GM23248 (cell line): ENCODE data around the gene PHF21B. TPM values are rescaled to one million over a fixed set of nuclear protein-coding genes. Genes with fewer than 3 reads are reported as not detected.

ENCODE experiments used
- DNase-seq: peaks from one replicate; pipeline ENCODE4 v3.0.0-alpha.2; 2015
- H2AFZ ChIP-seq: fragments of 200-600 bp; sonication (generic); 2 replicates; pipeline ENCODE4 v1.6.1; 2016; ENCODE audit warnings: antibody characterized with exemption
- H3F3A ChIP-seq: fragments of 200-600 bp; sonication (generic); 2 replicates; pipeline ENCODE4 v1.6.1; 2016; ENCODE audit warnings: mild to moderate bottlenecking, antibody characterized with exemption, mixed run types; ENCODE audit not compliant: insufficient read depth
- H3K27ac ChIP-seq: fragments of 200-600 bp; sonication (generic); 2 replicates; pipeline ENCODE4 v1.5.1; 2016; ENCODE audit warnings: mild to moderate bottlenecking
- H3K27me3 ChIP-seq: fragments of 200-600 bp; sonication (generic); replicated peaks from 2 replicates; pipeline ENCODE4 v1.6.1; 2016; ENCODE audit warnings: mild to moderate bottlenecking; ENCODE audit not compliant: insufficient read depth
- H3K36me3 ChIP-seq: fragments of 200-600 bp; sonication (generic); 2 replicates; pipeline ENCODE4 v1.6.1; 2016; ENCODE audit warnings: low read depth, mild to moderate bottlenecking
- H3K4me1 ChIP-seq: fragments of 200-600 bp; sonication (generic); 2 replicates; pipeline ENCODE4 v1.6.1; 2016; ENCODE audit warnings: mild to moderate bottlenecking; ENCODE audit not compliant: insufficient read depth
- H3K4me2 ChIP-seq: fragments of 200-600 bp; sonication (generic); one replicate; pipeline ENCODE4 v1.6.1; 2016; ENCODE audit warnings: mild to moderate bottlenecking; ENCODE audit not compliant: unreplicated experiment
- H3K4me3 ChIP-seq: fragments of 200-600 bp; sonication (generic); 2 replicates; pipeline ENCODE4 v1.5.1; 2016; ENCODE audit warnings: mild to moderate bottlenecking
- H3K79me2 ChIP-seq: fragments of 200-600 bp; sonication (generic); 2 replicates; pipeline ENCODE4 v1.6.1; 2016; ENCODE audit warnings: mild to moderate bottlenecking; ENCODE audit not compliant: insufficient read depth
- H3K9ac ChIP-seq: fragments of 200-600 bp; sonication (generic); 2 replicates; pipeline ENCODE4 v1.6.1; 2016; ENCODE audit warnings: mild to moderate bottlenecking
- H3K9me2 ChIP-seq: fragments of 200-600 bp; sonication (generic); 2 replicates; pipeline ENCODE4 v1.6.1; 2016; ENCODE audit warnings: mixed run types, mild to moderate bottlenecking, moderate library complexity; ENCODE audit not compliant: insufficient read depth
- H3K9me3 ChIP-seq: fragments of 200-600 bp; sonication (generic); one replicate; pipeline ENCODE4 v1.6.1; 2017; ENCODE audit warnings: low read depth
- H4K20me1 ChIP-seq: fragments of 200-600 bp; sonication (generic); 2 replicates; pipeline ENCODE4 v1.6.0; 2016; ENCODE audit not compliant: insufficient read depth
- EZH2 ChIP-seq: fragments of 200-600 bp; sonication (generic); IDR thresholded peaks from 2 replicates; pipeline ENCODE4 v1.6.1; 2018; ENCODE audit warnings: antibody characterized with exemption, mild to moderate bottlenecking; ENCODE audit not compliant: insufficient read depth, poor library complexity, severe bottlenecking
- EZH2phosphoT487 ChIP-seq: fragments of 200-600 bp; sonication (generic); IDR thresholded peaks from 2 replicates; pipeline ENCODE4 v1.6.1; 2018; ENCODE audit warnings: antibody characterized with exemption, moderate library complexity, mild to moderate bottlenecking, low read depth; ENCODE audit not compliant: insufficient read depth
- WGBS, 2 experiments: methylation state at CpG; one replicate each; pipeline ENCODE4 v1.1.6; 2015 to 2017; ENCODE audit warnings: low lambda C conversion rate in 2 of 2, low coverage in 1 of 2; ENCODE audit errors: missing lambda C conversion rate in 2 of 2; 5-methylcytosine and 5-hydroxymethylcytosine counted together
- in situ Hi-C: fragments of 300-500 bp; cut with MboI; formaldehyde crosslinking; loops from 2 replicates; pipeline ENCODE4 v1.15.0; 2020
- polyA plus RNA-seq: library from polyadenylated mRNA; unstranded; fragments of >200 nt; fragmentation: Nextera tagmentation; extraction: Ambion mirVana; gene quantifications from 2 replicates; pipeline ENCODE4 v1.2.1, GENCODE V29; 2016
- total RNA-seq: library from RNA; depleted of rRNA; stranded (reverse); fragments of >200 nt; shearing (Covaris generic); gene quantifications from 2 replicates; pipeline ENCODE4 v1.2.3, GENCODE V29; 2014

The PHF21B gene
- total and polyA plus RNA-seq, 2 experiments from 2014 or later, result not detected

DNA sequence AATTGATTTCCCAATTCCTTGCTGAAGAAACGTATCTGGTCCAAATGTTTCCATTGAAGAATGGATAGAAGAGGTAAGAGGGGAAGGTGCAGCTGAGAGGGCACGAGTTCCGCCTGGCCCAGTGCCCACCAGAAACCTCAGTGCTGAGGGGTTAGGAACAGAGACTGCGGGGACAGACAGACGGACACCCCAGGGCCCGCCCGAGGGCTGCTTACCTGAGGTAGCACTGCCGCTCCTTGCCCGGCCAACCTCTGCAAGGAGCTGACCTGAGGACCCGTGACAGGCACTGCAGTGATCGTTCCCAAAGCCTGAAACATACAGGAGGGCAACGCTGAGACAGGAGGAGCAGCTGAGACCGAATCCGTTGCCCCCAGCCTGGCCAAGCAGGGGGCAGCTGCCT lies 89.6 kb downstream of the PHF21B start:
- Histone ChIP-seq H4K20me1 (no peaks in the 10 kb centered on the region), H3K9me3 (no peaks in the 10 kb centered on the region), H3K4me2 (no peak overlapping the region), H3K27ac (no peak overlapping the region), H3K4me1 (no peaks in the 10 kb centered on the region), H3K27me3 (peaks cover 15% of the 10 kb centered on the region; the same call in 1 of the 2 replicates), H3K36me3 (no peaks in the 10 kb centered on the region), H3K4me3 (no peak overlapping the region), H3K9me2 (no peaks in the 10 kb centered on the region), H2AFZ (no peak overlapping the region), H3F3A (no peaks in the 10 kb centered on the region), H3K9ac (no peak overlapping the region), H3K79me2 (no peaks in the 10 kb centered on the region)
- in situ Hi-C loops, result no loop called here
- no peak for DNase-seq
- TF ChIP-seq EZH2 (no peak), EZH2phosphoT487 (no peak)
- 60 to 64% methylated on average over 14 of the region's 14 CpGs for WGBS, 2 experiments

DNA sequence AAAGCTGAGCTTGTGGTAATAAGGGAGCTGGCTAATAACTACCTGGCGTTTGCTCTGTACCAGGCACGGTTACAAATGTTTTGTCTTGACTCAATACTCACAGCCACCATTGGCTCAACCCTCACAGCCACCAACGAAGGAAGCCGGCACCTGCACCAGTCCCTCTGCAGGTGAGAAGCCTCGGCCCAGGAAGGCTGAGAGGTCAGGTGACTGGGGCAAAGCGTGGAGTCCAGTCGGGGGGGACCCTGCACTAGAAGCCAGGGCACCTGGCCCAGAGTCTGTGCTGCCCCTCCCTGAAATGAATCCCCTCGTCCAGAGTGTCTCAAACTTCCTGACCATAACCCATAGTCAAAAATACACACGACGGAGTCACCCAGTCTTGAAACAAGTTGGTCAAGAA lies 90.1 kb downstream of the PHF21B start:
- Histone ChIP-seq H3K9me3 (no peaks in the 10 kb centered on the region), H3K27me3 (peaks cover 15% of the 10 kb centered on the region; the same call in 1 of the 2 replicates), H3K79me2 (no peaks in the 10 kb centered on the region), H3K4me2 (no peak overlapping the region), H3K27ac (no peak overlapping the region), H4K20me1 (no peaks in the 10 kb centered on the region), H3K4me1 (no peaks in the 10 kb centered on the region), H2AFZ (no peak overlapping the region), H3K4me3 (no peak overlapping the region), H3F3A (no peaks in the 10 kb centered on the region), H3K36me3 (no peaks in the 10 kb centered on the region), H3K9me2 (no peaks in the 10 kb centered on the region), H3K9ac (no peak overlapping the region)
- in situ Hi-C loops, result no loop called here
- 53 to 61% methylated on average over 10 of the region's 10 CpGs for WGBS, 2 experiments
- DNase-seq, result no peak
- TF ChIP-seq EZH2 (no peak), EZH2phosphoT487 (no peak)

DNA sequence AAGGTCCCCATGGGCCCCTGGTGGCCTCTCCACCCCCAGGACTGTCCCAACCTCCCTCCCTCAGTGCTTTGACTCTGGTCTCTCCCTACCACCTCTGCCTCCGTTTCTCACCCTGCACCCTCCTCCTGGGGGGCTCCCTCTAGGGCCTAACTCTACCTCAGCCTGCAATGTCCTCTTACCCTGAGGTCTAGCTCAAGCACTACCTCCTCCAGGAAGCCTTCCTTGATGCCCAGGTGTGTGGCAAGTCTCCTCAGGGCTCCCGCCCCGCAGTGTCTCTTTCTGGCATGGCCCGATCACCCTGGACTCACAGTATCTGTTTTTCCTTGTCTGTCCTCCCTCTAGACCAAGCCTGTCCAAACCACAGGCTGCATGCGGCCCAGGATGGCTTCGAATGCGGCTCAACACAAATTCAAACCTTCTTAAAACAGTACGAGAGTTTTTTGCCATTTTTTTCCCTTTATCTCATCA lies 90.8 kb downstream of the PHF21B start:
- Histone ChIP-seq H2AFZ (no peak overlapping the region), H3K9ac (no peak overlapping the region), H3K27me3 (peaks cover 15% of the 10 kb centered on the region; the same call in 1 of the 2 replicates), H4K20me1 (no peaks in the 10 kb centered on the region), H3K36me3 (no peaks in the 10 kb centered on the region), H3K4me1 (no peaks in the 10 kb centered on the region), H3K4me2 (no peak overlapping the region), H3F3A (no peaks in the 10 kb centered on the region), H3K4me3 (no peak overlapping the region), H3K9me2 (no peaks in the 10 kb centered on the region), H3K27ac (no peak overlapping the region), H3K9me3 (no peaks in the 10 kb centered on the region), H3K79me2 (no peaks in the 10 kb centered on the region)
- DNase-seq, result no peak
- in situ Hi-C loops, result no loop called here
- WGBS, 2 experiments, result 58 to 66% methylated on average over 7 to 8 of the region's 8 CpGs
- no peak for TF ChIP-seq EZH2phosphoT487
- no peak for TF ChIP-seq EZH2

DNA sequence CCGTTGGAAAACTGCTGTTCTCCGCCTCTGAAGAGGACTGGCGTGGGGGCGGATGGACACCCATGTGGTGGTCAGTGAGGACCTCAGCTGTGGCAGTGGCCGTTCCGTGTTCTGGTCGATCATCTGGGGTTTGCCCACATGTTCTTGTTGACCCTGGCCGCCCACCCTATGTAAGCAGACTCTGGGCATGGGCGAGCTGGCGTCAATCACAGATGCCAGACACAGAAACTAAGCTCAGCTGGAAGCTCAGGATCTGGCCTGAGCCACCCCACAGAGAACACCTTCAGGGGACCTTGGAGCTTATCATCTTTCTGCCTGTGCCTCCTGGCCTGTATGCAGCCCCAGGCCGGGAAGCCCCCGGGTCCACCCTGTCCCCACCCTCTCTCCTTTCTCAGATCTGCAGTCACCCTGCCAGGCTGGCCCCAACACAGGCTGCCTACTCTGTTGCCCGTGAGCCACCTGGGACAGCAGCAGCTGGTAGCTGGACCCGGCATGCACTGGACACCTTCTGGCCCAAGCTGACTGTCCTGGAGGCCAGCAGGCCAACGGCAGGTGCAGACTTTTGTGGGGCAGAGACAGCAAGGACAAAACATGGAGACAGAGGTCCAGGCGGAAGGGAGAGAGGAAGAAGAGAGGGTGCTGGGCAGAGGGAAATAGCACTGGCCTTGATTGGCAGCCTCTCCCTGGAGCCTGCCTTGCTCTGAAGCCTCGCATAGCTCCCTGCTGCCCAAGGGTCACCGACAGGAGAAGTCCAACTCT lies 91.5 kb downstream of the PHF21B start:
- no peak overlapping the region for H3K27ac ChIP-seq
- TF ChIP-seq EZH2phosphoT487, result no peak
- TF ChIP-seq EZH2, result no peak
- in situ Hi-C loops, result no loop called here
- H3K9ac ChIP-seq, result no peak overlapping the region
- no peak overlapping the region for H2AFZ ChIP-seq
- WGBS, 2 experiments, result 66% methylated on average over 17 to 18 of the region's 18 CpGs
- peaks cover 11% of the 10 kb centered on the region; the same call in 1 of the 2 replicates for H3K27me3 ChIP-seq
- H3K9me2 ChIP-seq, result no peaks in the 10 kb centered on the region
- H3K4me3 ChIP-seq, result no peak overlapping the region
- no peaks in the 10 kb centered on the region for H3K9me3 ChIP-seq
- no peak overlapping the region for H3K4me2 ChIP-seq
- no peaks in the 10 kb centered on the region for H3K79me2 ChIP-seq
- H4K20me1 ChIP-seq, result no peaks in the 10 kb centered on the region
- H3K36me3 ChIP-seq, result no peaks in the 10 kb centered on the region
- no peak for DNase-seq
- no peaks in the 10 kb centered on the region for H3K4me1 ChIP-seq
- H3F3A ChIP-seq, result no peaks in the 10 kb centered on the region
